GM21528 (cell line): ENCODE measurements around the gene MAPK8IP3.

Experiments
- ATAC-seq: cut with Tn5 transposase; IDR thresholded peaks from one replicate; pipeline ENCODE4 v1.9.1; 2021; ENCODE audit warnings: mild to moderate bottlenecking, moderate library complexity; ENCODE audit not compliant: unreplicated experiment, low FRiP score

MAPK8IP3 gene

DNA sequence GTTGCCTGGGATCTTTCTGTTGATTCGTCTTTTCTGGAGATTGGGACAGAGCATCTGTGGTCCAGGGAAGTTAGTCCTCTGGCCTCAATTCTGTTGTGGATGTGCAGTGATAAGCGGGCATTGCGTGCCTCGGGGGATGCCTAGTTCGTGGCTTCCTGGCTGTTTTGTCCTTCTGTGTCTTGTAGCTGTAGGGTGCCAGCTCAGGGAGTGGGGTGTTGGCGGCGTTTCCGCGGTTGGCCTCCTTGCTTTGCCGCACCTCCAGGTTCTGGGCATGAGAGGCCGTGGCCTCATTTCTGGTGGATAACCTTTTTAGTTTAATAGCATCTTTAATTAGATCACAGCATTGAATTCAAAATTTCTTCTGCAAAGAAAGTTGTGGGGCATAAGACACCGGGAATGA, 29.3 kb upstream of the MAPK8IP3 start:
- ATAC-seq: no peak

DNA sequence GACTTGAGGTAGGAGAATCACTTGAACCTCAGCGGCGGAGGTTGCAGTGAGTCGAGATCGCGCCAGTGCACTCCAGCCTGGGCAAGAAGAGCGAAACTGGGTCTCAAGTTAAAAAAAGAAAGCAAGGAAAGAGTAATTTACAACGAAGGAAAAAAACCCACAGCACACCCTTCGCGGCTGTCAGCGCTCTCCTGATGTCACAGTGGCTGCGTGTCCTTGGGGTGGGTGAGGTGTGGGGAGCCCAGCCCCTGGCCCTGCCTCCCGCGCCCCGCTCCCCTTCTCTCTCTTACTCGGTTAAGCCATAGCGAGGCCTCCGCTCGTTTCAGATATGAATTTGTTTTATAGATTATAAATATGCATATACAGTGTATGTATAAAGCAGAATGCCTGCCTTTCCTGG, 28.7 kb upstream of the MAPK8IP3 start:
- no peak for ATAC-seq

DNA sequence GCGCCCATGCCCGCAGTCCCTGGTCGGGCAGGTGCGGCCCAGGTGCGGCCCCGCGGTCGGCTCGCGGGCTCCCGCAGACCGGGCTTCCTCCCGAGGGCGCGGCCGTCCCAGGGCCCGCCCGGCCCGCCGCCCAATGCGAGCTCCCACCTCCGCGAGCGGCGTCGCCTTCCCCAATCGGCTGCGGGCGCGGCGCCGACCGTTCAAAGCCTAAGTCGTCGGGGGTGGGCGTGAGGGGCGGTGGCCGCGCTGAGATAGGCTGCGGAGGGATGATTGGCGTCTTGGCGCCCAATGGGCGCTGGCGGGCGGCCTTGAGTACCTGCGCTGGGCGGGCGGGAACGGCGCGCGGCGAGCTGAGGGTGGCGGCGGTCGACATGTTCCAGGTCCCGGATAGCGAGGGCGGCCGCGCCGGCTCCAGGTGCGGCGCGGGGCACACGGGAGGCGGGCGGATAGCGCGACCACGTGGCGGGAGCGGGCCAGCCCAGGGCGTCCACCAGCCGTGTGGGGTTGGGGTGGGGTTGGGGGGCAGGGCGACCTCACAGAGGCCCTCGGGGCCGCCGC, 28.0 kb upstream of the MAPK8IP3 start, which contains the start of gene JPT2:
JPT2 (plus strand) TSS at position 338 of the 558 bp plus-strand sequence; CDS start at position 372, 34 bp downstream.
- ATAC-seq: peak; percentile 85

DNA sequence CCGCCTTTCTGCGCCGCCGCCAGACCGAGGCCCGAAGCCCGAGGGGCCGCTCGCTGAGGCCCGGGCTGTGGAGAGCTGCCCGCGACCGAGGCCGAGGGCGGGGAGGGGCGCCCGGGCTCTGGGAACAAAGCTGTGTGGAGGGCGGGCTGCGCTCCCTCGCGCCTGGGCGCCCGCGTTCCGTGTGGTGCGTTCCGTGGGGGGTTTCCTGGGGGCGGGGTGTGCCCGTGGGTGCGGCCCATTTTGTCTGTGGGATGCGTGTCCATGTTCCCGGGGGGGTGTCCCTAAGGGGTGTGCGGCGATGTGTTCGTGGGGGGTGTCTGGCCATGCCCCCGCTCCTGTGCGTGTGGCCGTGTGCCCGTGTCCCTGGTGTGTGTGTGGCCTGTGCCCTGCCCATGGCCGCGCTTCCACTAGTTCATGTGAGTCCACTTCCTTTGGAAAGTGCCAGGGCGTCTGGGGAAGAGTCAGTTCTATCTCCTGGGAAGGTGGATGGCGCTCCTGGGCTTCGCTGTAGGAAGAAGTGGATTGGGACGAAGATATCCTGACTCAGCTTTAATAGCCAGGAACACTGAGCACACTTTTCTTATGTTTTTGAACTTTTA, 27.4 kb upstream of the MAPK8IP3 start:
- ATAC-seq: peak; percentile 11

DNA sequence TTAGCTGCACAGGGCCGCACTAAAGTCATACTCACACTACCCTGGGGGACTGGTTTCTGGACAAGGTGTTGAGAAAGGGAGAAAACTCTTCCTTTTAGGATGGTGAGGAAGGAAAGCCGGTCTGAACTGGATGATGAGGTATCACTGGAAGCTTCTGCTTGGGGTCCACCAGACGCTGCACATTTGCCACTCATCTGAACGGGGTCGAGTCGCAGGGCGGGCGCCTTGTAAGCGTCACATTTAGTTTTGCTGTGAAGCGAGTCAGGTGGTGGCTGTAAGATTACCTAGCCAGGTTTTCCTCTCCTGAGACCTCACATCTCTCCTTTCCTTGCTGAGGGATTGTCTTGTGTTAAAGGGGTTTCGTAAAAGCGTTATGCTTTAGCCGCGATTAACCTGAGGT, 25.6 kb upstream of the MAPK8IP3 start:
- ATAC-seq: no peak

DNA sequence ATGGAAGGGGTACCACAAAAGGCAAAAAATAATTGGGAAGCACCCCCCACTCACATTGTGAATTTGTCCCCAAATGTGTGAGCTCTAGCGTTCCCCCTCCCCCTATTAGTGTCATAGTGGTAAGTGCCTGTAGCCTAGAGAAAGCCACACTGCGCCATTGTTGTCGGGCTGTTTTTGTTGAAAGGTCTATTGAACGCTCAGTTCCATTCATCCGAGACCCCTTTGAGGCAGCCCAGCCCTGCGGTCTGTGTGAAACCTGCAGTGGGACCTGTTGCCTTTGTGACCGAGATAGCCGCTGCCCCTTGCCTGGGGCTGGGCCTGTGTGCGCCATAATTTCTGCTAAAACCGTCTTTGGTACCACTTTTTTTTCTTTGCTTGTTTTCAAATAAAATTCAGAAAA, 25.0 kb upstream of the MAPK8IP3 start:
- ATAC-seq: no peak

DNA sequence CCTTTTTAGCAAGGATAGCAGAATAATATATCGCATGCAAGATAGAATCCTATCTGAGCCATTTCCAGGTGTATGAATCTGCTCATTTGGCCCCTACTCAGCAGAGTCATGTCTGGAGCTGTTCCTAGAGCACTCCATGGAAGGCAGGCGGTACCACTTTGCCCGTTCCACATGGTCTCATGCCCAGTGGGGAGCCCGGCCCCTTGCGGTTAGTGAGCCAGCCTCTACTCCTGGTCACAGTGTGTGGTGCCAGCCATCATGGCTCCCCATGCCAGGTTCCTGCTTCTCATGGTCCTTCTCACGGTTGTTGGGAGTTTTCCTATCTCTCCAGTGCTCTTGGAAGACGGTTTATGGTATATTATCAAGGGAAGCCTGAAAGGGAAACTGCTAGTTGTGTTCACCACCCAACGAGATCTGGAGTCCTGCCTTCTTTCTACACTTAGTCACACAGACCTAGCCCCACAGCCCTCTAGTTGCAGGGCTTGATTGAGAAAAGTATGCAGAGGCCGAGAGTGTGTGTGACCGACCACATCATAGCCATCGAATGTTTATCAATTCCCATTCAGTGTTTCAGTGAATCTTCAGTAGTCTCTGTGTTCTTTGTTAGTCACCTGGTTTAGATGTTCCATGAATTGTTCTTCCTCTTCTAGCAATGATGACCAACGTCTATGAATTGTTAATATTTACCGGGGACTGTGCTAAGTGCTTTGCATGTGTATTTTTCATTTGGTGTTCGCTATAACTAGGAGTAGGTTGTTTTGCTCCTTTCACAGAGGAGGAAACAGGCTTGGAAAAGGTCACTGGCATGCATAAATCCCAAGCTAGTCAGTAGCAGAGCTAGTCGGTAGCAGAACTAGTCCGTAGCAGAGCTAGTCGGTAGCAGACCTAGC, 18.3 kb upstream of the MAPK8IP3 start:
- ATAC-seq: no peak

DNA sequence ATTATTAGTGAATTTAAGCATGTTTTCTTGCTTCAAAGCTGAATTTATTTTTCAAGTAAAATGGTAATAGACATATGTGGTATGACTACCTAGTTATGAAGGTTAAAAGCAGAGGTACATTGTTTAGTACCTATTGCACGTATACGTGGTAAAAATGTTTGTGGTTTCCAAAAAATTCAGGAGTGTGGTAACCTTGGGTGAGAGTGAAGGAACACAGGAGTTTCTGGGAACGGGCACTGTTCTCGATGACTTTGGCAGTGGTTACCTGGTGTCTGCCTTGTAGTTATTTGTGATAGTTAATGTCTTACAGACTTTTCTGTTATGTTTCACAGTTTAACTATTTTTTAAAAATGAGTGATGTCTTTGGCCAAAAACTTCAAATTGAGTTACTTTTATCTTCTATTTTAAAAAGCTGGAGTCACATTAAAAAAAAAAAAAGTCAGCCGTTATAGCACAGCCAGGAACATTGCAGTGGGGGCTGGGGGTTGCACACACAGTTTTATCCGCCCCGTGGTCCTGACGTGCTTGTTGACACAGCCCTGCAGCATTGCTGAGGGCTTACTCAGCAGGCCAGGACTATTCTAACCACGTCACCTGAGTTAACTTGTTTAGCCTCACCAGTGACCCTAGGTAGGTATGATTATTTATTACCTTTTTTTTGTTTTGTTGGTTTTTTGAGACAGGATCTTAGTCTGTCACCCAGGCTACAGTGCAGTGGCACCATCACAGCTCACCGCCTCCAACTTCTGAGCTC, 17.0 kb upstream of the MAPK8IP3 start:
- no peak for ATAC-seq

DNA sequence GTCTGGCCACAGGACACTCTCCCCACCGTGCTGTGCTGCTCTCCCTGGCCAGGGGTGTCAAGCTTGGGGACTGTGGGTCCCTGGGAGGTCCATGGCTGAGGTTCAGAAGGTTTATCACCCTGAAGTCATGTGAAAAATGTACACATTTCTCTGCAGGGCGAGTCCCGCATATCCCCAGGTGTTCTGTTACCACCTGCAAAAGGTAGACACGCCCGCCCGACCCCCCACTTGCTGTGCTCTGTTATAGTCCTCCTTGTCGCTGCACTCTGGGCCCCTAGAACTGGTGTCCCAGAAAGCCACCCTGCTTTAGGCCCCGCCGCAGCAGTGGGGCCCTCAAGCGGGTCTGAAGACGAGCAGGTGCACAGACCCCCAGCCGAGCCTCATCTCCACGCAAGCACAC, 16.1 kb upstream of the MAPK8IP3 start:
- no peak for ATAC-seq

DNA sequence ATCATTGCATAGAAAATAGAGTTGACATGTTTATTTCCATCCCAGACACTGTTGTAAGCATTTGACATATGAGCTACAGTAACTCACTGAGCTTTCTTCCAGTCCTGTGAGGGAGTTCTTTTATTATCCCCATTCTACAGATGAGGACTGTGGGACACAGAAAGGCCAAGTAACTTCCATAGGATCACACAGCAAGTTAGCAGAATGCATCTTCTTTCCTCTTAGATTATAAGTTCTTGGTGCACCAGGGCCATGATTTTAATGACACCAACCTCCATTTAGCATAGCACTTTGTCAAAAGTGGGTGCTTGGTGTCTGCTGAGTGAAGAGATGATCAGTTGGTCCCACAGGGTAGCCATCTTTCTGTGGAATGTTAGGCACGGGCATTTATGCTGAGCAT, 15.2 kb upstream of the MAPK8IP3 start:
- ATAC-seq: no peak

DNA sequence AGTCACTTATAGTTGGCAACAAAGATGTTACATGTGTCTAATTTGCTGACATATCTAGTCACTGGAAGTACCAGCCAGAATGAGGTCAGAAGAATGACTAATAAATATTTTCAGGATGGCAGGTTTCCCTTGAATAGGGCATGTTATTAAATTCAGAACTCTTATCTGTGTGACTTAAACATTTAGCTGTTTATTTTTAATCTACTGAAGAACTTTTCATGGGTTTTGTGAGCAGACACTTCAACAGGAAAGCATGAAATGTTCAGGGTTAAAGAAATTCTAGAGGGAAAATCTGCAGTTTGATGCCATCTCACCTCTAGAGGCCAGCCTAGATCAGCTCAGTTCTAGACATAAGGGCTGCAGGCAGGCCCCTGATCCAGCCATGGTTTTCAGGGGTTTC, 14.7 kb upstream of the MAPK8IP3 start:
- ATAC-seq: no peak

DNA sequence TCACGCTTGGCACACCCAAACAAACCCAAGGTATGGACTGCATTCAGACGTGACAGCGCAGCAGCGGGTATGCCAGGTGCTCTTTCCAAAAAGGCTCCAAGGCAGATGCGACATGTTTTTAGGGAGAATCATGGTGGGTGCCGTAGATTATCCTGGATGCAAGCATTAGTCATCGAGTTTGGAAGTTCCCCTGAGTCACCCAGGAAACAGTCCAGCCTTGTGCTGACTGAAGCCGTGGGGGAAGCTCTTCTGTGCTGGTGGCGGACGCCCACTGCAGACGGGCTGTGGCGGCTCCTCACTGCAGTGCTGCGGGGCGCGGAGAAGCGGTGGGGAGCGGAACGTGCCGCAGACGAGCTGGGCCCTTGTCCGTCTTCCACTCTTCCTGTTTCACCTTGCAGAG, 14.0 kb upstream of the MAPK8IP3 start:
- no peak for ATAC-seq

DNA sequence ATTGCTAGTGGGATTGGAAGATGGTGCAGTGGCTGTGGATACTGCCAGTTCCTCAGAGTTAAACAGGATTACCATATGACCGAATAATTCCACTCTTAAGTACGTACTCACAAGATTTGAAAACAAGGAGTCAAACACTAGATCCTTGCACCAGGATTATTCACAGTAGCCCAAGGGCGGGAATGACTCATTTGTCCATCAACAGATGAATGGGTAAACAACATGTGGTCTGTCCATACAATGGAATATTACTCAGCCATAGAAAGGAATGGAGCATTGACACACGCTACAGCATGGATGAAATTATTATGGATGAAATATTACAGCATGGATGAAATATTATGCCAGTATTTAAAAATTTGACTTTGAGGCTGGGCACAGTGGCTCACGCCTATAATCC, 9.1 kb upstream of the MAPK8IP3 start:
- no peak for ATAC-seq

DNA sequence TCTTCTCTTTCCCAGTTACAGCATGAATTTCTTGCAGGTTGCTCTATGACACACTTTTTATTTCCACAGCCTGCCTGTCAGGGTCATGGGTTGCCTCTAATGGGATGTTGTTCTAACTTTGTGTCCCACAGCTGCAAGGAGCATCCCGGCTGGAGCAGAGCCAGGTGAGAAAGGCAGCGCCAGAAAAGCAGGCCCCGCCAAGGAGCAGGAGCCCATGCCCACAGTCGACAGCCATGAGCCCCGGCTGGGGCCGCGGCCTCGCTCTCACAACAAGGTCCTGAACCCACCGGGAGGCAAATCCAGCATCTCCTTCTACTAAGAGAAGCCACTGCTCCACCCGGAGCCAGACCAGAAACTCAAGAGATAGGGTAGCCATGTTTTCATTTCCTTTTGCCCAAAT, 7.3 kb upstream of the MAPK8IP3 start:
- no peak for ATAC-seq

DNA sequence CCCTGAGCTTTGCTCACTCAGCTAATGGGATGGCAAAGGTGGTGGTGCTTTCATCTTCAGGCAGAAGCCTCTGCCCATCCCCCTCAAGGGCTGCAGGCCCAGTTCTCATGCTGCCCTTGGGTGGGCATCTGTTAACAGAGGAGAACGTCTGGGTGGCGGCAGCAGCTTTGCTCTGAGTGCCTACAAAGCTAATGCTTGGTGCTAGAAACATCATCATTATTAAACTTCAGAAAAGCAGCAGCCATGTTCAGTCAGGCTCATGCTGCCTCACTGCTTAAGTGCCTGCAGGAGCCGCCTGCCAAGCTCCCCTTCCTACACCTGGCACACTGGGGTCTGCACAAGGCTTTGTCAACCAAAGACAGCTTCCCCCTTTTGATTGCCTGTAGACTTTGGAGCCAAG, 5.7 kb upstream of the MAPK8IP3 start:
- no peak for ATAC-seq

DNA sequence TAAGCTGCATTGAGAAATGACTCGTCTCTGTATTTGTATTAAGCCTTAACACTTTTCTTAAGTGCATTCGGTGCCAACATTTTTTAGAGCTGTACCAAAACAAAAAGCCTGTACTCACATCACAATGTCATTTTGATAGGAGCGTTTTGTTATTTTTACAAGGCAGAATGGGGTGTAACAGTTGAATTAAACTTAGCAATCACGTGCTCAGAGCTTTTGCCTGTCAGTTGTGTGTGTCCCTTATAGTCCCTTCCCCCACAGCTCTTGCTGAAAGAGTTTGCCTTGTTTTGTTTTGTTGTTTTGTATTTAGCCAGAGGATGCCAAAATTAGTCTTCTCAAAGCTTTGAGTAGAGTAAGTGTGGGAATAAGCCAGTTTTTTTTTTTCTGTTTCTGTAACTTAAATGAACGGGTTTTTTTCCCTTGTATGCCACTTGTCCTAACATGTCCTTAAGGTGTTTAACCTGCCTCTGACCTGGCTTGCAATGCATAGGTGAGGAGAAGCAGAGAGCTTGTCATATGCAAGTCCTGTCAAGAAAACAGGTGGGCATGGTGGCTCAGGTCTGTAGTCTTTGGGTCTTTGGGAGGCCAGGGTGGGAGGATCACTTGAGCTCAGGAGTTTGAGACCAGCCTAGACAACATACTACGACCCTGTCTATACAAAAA, 4.6 kb upstream of the MAPK8IP3 start:
- no peak for ATAC-seq

DNA sequence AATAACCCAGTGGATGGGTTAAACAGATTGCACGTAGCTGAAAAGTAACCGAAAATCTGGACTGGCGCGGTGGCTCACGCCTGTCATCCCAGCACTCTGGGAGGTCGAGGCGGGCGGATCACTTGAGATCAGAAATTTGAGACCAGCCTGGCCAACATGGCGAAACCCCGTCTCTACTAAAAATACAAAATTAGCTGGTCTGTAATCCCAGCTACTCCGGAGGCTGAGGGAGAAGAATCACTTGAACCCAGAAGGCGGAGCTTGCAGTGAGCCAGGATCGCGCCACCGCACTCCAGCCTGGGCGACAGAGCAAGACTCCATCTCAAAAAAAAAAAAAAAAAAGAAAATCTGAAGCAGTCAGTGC, 689 bp upstream of the MAPK8IP3 start:
- peak; percentile 16 for ATAC-seq

DNA sequence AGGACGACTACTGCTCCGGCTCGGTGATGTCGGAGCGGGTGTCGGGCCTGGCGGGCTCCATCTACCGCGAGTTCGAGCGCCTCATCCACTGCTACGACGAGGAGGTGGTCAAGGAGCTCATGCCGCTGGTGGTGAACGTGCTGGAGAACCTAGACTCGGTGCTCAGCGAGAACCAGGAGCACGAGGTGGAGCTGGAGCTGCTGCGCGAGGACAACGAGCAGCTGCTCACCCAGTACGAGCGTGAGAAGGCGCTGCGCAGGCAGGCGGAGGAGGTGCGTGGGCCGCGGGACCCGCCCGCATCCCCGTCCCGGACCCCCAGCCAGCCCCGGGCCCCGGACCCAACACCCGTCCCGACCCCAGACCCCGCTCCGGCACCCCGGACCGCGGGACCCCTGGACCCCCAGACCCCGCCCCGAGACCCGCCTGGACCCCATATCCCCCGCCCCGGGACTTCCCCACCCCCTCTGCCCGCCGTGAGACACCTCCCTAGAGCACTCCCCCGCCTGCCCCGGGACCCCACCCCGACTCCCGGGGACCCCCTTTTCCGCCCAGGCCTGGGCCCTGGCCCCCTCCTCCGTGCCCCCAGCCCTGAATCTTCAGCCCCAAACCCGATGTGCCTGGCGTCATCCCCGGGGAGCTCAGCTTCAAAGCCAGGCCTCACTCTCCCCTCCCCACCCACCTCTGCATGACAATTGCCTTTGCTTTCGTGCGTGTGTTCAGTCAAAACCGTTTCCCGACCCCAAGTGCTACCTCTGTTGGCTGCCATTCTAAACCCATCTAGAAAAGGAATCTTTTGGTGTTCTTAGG, 594 bp downstream of the MAPK8IP3 start:
- ATAC-seq: peak; percentile 37

DNA sequence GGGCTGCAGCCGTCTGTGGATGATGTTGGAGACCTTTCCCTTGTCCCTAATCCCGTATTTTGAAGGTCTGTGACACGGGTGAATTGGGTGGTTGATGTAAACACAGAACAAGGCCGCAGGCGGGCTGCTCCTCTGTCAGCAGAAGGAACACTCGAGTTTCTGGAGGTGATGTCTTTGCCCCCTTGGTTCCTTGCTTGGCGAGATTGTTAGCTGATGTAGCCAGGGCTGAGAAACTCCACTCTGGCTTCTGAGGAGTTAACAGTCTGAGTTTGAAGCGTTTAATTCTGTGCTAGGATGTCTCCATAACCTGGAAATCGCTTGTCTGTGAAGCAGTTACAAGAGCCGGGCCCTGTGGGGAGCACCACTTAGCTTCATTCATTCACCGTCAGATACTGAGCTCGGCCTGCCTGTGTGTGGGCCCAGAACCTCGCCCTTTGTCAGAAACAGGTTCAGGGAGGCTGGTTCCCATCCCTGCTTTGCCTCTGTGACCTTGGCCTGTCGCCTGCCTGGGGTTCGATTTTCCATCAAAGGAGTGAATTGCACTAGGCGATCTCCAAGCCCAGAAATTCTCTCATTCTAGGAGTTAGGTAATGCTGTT, 1.3 kb downstream of the MAPK8IP3 start:
- ATAC-seq: no peak
